SKM-1 (cell line): ENCODE results near the gene TCTN2.

Experiments
- DNase-seq: peaks from one replicate; lab custom pipeline; 2025; ENCODE audit not compliant: unreplicated experiment; lab: John Stamatoyannopoulos, UW

TCTN2 gene

GRCh38 chr12:123683964-123684363 lies 13.1 kb downstream of the TCTN2 start:
- DNase-seq: no peak

- no peak for DNase-seq
Observed at GRCh38 chr12:123686636-123687190, 15.8 kb downstream of the TCTN2 start.

GRCh38 chr12:123690191-123690840 lies 19.4 kb downstream of the TCTN2 start:
- DNase-seq: no peak

- DNase-seq: no peak
Observed at GRCh38 chr12:123696207-123696606, 25.3 kb downstream of the TCTN2 start.

- no peak for DNase-seq
Observed at GRCh38 chr12:123696646-123697045, 25.7 kb downstream of the TCTN2 start.

GRCh38 chr12:123705935-123706334 lies 35.0 kb downstream of the TCTN2 start:
- DNase-seq: no peak

- no peak for DNase-seq
Observed at GRCh38 chr12:123707466-123707865, 36.6 kb downstream of the TCTN2 start.

GRCh38 chr12:123712780-123713319 lies 41.9 kb downstream of the TCTN2 start:
- no peak for DNase-seq

GRCh38 chr12:123713398-123713797 lies 42.5 kb downstream of the TCTN2 start:
- no peak for DNase-seq

- DNase-seq: no peak
Observed at GRCh38 chr12:123713823-123714585, 43.1 kb downstream of the TCTN2 start.

GRCh38 chr12:123715195-123715594 lies 44.3 kb downstream of the TCTN2 start:
- DNase-seq: no peak

- DNase-seq: no peak
Observed at GRCh38 chr12:123717350-123717749, 46.4 kb downstream of the TCTN2 start.

GRCh38 chr12:123720141-123720814 lies 49.4 kb downstream of the TCTN2 start:
- no peak for DNase-seq

GRCh38 chr12:123721245-123721644 lies 50.3 kb downstream of the TCTN2 start:
- no peak for DNase-seq

- DNase-seq: no peak
Observed at GRCh38 chr12:123723011-123723410, 52.1 kb downstream of the TCTN2 start.

GRCh38 chr12:123723765-123724164 lies 52.9 kb downstream of the TCTN2 start:
- no peak for DNase-seq

- DNase-seq: no peak
Observed at GRCh38 chr12:123726244-123726643, 55.3 kb downstream of the TCTN2 start.

GRCh38 chr12:123726962-123727361 lies 56.0 kb downstream of the TCTN2 start:
- no peak for DNase-seq

- no peak for DNase-seq
Observed at GRCh38 chr12:123727878-123728277, 57.0 kb downstream of the TCTN2 start.

- DNase-seq: no peak
Observed at GRCh38 chr12:123731596-123731995, 60.7 kb downstream of the TCTN2 start.

GRCh38 chr12:123732251-123732650 lies 61.3 kb downstream of the TCTN2 start:
- no peak for DNase-seq
